SH-SY5Y (cell line): ENCODE measurements around the gene PRDM15.

Experiments used
- GATA2 ChIP-seq: IDR thresholded peaks from 2 replicates; pipeline ENCODE4 v1.6.1; 2011; ENCODE audit warnings: mild to moderate bottlenecking, low read depth, low read length
- GATA3 ChIP-seq: IDR thresholded peaks from 2 replicates; pipeline ENCODE4 v1.6.1; 2011; ENCODE audit warnings: low read depth, mild to moderate bottlenecking, low read length, moderate library complexity

The PRDM15 gene

DNA sequence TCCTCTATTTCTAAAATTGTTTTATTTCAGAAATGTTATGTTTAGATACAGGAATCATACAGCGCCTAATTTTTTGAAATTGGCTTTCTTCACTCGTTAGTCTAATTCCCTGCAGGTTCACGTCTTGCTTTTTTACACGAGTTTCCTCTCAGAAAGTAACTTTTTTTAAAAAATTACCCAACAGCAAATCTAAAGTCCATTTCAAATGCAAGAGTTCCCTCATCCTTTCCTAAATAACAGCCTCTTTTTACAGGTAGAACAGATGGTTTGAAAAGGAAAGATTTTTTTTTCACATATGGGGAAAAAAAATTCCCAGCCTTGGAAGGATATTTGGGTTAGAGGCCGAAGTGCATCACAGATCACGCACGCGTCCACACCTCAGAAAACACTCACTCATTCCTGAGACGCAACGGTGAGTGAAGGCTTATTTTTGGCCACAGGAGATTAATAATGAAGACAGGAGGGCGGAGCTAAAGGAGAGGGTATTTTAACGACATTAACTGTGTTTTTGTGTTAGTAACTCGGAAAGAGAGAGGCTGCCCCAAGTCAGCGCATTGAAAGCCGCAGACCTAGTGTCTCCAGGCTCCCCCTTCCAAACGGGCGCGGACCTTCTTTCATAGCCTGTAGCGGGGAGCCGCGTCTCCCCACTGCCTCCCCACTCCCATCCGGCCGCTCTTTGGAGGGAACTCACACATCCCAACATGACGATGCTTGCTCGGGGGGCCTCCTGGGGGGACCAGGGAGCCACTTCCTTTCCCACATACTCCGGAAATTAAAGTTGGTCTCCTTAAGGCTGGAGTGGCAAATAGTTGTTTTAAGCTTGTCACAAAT, 111.3 kb downstream of the PRDM15 start:
- TF ChIP-seq GATA2 (no peak), GATA3 (no peak)

DNA sequence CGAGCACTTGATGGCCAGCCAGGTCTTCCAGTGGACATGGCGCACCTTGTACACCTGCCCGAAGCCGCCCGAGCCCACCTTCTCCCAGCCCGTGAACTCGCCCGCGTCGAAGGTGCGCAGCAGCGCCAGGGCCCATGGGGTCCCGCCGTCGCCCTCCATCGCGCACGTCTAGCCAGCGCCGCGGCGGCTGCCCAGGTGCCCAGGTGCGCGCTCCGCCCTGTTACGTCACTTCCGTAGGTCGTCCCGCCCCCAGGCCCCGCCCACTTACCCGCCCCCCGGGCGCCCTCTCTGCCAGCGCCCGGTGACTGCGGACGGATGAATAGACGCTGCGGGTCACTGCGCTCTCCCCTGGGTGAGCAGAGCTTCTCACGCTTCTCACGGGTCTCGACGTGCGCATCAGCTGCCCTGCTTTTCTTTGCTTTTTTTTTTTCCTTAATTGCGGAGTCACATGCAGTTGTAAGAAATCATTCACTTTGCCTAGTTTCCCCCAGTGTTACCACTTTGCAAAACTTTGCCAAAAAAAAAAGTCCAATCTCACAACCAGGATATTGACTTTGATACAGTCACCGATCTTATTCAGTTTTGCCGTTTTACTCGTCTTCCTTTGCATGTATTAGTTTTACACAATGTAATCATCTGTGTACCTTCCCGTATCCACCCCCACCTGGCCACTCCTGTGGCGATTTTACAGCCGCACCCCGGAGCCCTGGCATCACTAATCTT, 112.1 kb downstream of the PRDM15 start, which contains the start of gene RIPK4:
Gene RIPK4 (minus strand): TSS at position 170 of the 723 bp plus-strand sequence. CDS start 11 bp downstream, at position 159.
- no peak for TF ChIP-seq GATA2
- no peak for TF ChIP-seq GATA3

DNA sequence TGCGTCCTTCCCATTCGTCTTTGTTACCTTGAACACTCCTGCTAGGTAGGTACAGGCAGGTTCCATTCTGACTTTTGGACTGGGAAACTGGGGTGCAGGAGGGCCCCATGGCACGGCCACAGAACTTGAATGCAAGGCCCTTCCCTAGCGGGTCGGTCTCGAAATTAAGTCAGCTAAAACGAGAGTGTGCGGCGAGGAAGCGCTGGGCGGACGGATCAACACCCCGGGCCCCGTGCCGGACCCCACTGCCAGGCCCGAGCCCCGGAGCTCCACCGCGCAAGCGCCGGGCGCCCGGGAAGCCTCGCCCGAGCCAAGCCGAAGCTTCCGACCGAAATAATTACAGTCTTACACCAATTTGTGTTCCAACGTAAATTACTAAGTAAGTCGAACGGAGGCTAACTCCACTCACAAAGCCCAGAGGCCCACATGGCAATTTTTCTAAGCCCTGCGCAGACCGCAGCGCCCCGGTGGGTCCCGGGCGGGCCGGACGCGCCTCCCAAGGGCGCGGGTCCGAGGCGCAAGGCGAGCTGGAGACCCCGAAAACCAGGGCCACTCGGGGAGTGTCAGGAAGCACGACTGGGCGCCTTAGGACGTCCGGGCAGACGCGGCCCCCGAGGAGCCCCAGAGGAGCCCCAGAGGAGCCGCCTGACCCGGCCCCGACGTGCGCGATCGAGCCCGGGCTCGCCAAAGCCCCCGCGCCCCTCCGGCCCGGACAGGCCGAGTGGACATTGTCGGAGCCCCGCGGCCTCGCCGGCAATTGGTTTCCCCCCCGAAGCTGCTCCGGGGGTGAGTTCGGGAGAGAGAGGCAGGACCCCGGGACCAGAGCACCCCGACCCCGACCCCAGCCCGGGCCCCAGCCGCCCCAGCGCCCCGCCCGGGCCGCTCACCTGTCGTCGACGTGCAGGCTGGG, 112.9 kb downstream of the PRDM15 start:
- TF ChIP-seq GATA2 (no peak), GATA3 (no peak)

GRCh38 chr21:41765420-41765821, 113.7 kb downstream of the PRDM15 start:
- TF ChIP-seq GATA3 (no peak), GATA2 (no peak)

DNA sequence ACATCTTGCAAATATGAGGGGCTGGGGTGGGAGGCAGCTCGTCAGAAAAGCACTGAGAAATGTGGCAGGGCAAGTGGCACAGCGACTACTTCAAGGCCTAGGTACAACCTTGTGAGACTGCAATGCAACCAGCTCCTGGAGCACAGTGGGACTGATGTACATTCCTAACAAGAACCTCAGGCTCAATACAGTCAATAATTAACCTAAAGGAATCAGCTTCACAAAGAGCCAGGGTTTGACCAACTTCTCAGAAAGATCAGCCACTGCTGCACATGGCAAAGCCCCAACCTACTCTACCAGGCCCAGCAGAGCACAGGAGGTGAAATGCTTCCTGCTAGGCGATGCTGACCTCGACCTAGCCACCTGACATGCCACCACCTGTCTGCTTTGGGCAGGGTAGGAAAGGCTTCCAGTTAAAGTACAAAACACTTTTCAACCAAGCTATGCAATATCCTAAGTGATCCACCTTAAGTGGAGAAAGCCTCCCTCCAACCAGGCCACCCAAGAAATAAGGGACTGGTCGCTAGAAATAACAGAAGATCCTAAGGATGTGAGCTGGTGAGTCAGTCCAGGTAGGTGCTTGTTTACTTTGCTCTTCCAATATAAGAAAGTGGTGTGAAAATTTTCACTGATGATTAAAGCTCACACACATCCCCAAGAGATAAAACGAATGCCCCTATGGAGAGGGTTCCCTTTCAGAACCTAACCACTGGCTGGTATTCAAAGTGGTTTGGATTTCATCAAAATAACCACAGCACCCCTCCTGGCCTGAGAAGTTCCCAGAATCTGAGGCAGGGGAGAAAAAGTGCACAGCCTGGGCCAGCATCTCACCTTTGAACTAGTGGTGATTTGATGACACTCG, 114.4 kb downstream of the PRDM15 start:
- no peak for TF ChIP-seq GATA2

GRCh38 chr21:41763996-41764395, 115.1 kb downstream of the PRDM15 start:
- TF ChIP-seq GATA2 (no peak), GATA3 (no peak)

- no peak for TF ChIP-seq GATA2
- no peak for TF ChIP-seq GATA3
Observed at GRCh38 chr21:41763398-41763931, 115.7 kb downstream of the PRDM15 start.

GRCh38 chr21:41762753-41763152, 116.4 kb downstream of the PRDM15 start:
- TF ChIP-seq GATA2 (no peak), GATA3 (no peak)

- TF ChIP-seq GATA2 (no peak), GATA3 (no peak)
Observed at GRCh38 chr21:41761934-41762635, 117.1 kb downstream of the PRDM15 start.

DNA sequence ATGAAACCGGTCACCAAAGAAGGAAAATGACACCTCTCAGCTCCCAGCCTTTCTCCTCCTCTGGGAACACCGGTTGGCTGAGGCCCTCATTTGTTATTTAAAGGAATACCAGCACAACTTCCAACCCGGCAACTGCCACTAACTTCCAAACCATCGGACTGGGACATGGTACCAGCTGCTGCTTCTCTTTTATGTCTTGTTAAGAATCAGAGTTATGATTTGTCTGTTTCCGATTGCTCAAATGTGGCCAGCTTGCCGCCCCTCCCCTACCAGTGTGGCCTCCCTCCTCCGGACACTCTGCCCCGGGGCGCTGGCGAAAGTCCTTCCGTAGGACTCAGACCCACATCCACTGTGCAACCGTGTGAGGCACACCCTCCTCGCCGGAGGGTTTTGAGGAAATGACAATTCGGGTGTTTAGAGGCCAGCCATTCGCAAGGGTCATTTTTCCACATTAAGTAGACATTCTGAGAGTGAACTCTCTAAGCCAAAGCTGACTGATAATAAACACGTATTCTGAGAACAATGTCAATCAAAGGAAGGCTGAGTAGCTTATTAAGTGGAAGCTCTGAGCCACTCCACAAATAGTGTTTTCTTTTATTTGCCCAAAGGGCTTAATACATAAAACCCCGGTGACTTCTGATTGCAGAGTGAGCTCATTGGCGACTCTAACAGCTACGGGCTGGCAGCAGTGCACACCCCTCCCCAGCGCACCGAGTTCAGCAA, 117.8 kb downstream of the PRDM15 start:
- TF ChIP-seq GATA2: no peak

- TF ChIP-seq GATA3: no peak
- no peak for TF ChIP-seq GATA2
Observed at GRCh38 chr21:41760411-41760810, 118.7 kb downstream of the PRDM15 start.

DNA sequence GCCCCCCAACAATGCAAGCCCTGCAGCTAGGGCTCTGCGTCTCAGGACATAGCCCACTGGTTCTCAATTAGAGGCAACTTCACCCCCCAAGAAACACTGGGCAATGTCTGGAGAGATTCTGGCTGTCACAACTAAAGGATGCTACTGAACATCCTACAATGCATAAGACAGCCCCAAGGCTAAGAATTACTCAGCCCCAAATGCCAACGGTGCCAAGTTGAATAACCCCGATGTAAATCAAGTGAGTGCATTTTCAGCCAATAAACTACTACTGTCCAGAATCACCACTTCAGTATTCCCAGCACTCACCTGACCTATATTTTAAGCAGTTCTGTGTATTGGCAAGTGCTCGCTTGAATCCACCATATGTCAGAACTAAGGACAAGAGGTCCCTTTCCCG, 119.2 kb downstream of the PRDM15 start:
- TF ChIP-seq GATA3 (no peak), GATA2 (no peak)
